H1 (cell line): ENCODE measurements around the gene PARD3. TPM values are rescaled to one million over a fixed set of nuclear protein-coding genes. Genes with fewer than 3 reads are reported as not detected.

Experiments used
- ATF3 ChIP-seq: IDR thresholded peaks from 2 replicates; pipeline ENCODE4 v1.6.1; 2011; ENCODE audit warnings: low read depth, mild to moderate bottlenecking, low read length; ENCODE audit not compliant: insufficient read depth
- CBX5 ChIP-seq: fragments of 300-800, 300-1000 bp; sonication (generic); IDR thresholded peaks from 2 replicates; pipeline ENCODE4 v1.7.1; 2016; ENCODE audit warnings: antibody characterized with exemption, low read length, low read depth
- POLR2AphosphoS5 ChIP-seq: IDR thresholded peaks from 2 replicates; pipeline ENCODE4 v1.6.1; 2011; ENCODE audit warnings: low read depth, low read length
- USF2 ChIP-seq: IDR thresholded peaks from 2 replicates; pipeline ENCODE4 v1.6.1; 2011; ENCODE audit warnings: low read length, improper control_type of control experiment
- polyA plus RNA-seq, 7 experiments: library from polyadenylated mRNA; depleted of rRNA in 3 of 7; stranded (reverse) in 5 of 7; unstranded in 2 of 7; fragments of >200 nt in 5 of 7; fragments of 200-250 nt in 2 of 7; gene quantifications; 1 replicate in 5 of 7; 2 replicates in 1 of 7; 4 replicates in 1 of 7; pipeline versions ENCODE4 v1.2.1 to v1.2.3, GENCODE V29; 2011 to 2013; ENCODE audit warnings: missing spikeins in 2 of 7, mixed read lengths in 2 of 7
- total RNA-seq: library from RNA; stranded (reverse); fragmentation: NEBNext Ultra II Directional; extraction: Animal tissue kit (Norgen Biotek cat#: 25700); gene quantifications from 2 replicates; pipeline ENCODE4 v1.2.1, GENCODE V29; 2021

PARD3 gene
- total and polyA plus RNA-seq, 2 of the 8 experiments (the other 6 are each of a cell fraction or from before 2014, with no cell fraction given), result 19.7 to 49.1 TPM

- TF ChIP-seq USF2 (no peak), CBX5 (no peak), POLR2AphosphoS5 (no peak), ATF3 (no peak)
Observed at GRCh38 chr10:34835908-34836508, 20.9 kb upstream of the PARD3 start (continued).
